GM12878 (cell line): ENCODE measurements around the gene CDCA7L. TPM values are rescaled to one million over a fixed set of nuclear protein-coding genes. Genes with fewer than 3 reads are reported as not detected.

Experiments used
- CREM ChIP-seq: IDR thresholded peaks from 2 replicates; pipeline ENCODE4 v1.6.1; 2014; ENCODE audit warnings: antibody characterized with exemption, low read depth
- ESRRA ChIP-seq: IDR thresholded peaks from 2 replicates; pipeline ENCODE4 v1.6.1; 2012; ENCODE audit warnings: mild to moderate bottlenecking, low read length, improper control_type of control experiment
- EZH2 ChIP-seq: IDR thresholded peaks from 2 replicates; pipeline ENCODE4 v1.6.1; 2012; ENCODE audit warnings: low read depth, mild to moderate bottlenecking, control low read depth, inconsistent platforms, low read length, borderline replicate concordance; ENCODE audit not compliant: control insufficient read depth
- MTA3 ChIP-seq: IDR thresholded peaks from 2 replicates; pipeline ENCODE4 v1.6.1; 2012; ENCODE audit warnings: low read length, inconsistent platforms, borderline replicate concordance
- NR2F1 ChIP-seq: fragments of 450-650 bp; conservative IDR thresholded peaks from 2 replicates; pipeline ENCODE4 v1.6.1; 2017; ENCODE audit warnings: mild to moderate bottlenecking
- PKNOX1 ChIP-seq: fragments of 450-650 bp; IDR thresholded peaks from 2 replicates; pipeline ENCODE4 v1.6.1; 2016; ENCODE audit warnings: mild to moderate bottlenecking
- RBBP5 ChIP-seq: fragments of 200-600 bp; sonication (generic); conservative IDR thresholded peaks from 2 replicates; pipeline ENCODE4 v1.6.1; 2016
- SMAD1 ChIP-seq: fragments of 450-650 bp; IDR thresholded peaks from 2 replicates; pipeline ENCODE4 v1.6.1; 2018; ENCODE audit warnings: mild to moderate bottlenecking, low read depth; ENCODE audit not compliant: partially characterized antibody
- TCF3 ChIP-seq: IDR thresholded peaks from 2 replicates; pipeline ENCODE4 v1.6.1; 2012; ENCODE audit warnings: low read depth, mild to moderate bottlenecking, low read length, borderline replicate concordance; ENCODE audit not compliant: insufficient read depth
- polyA plus RNA-seq, 11 experiments: library from polyadenylated mRNA; depleted of rRNA in 4 of 11; unstranded in 6 of 11; stranded (reverse) in 5 of 11; fragments of >200 nt; fragmentation: Nextera tagmentation in 4 of 11; fragmentation: Illumina TruSeq in 1 of 11; extraction: Ambion mirVana in 4 of 11; extraction: Trizol in 1 of 11; gene quantifications; 1 replicate in 1 of 11; 2 replicates in 10 of 11; pipeline versions ENCODE4 v1.2.1 to v1.2.3, GENCODE V29; 2011 to 2016; ENCODE audit warnings: inconsistent platforms in 2 of 11, missing spikeins in 2 of 11, low read depth in 1 of 11
- total RNA-seq, 4 experiments: library from RNA; depleted of rRNA in 3 of 4; stranded (reverse); fragments of >200 nt in 3 of 4; fragmentation: Illumina TruSeq in 1 of 4; extraction: Trizol in 1 of 4; gene quantifications; 2 replicates each; pipeline versions ENCODE4 v1.2.1 to v1.2.3, GENCODE V29; 2013 to 2021
- TF ChIP-seq, protein P1 (sequence below): fragments of 450-650 bp; IDR thresholded peaks from 2 replicates; pipeline ENCODE4 v1.6.1; 2018; ENCODE audit warnings: borderline replicate concordance, mild to moderate bottlenecking; ENCODE audit not compliant: partially characterized antibody

The CDCA7L gene
- total and polyA plus RNA-seq, 10 of the 15 experiments (the other 5 are each of a cell fraction or from before 2014, with no cell fraction given): 30.3 to 92.2 (median 68.5) TPM

DNA sequence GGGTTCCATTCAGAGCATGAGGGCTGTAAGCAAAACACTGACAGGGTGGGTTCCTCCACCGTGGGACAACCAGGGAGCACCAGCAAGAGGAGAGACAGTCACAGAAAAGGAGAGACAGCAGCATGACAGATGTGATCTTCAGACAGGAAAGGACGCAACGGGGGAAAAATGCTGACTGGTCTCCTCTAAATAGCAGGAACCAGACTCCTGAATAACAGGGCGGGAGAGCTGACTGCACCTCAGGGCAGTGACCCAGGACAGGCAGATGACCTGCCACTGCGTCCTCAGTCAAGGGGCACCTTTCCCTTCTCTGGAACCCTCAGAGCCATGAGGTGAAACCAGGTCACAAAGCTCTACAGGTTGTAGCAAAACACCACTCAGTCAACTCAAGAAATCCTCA lies 37.0 kb downstream of the CDCA7L start (continued):
- TF ChIP-seq RBBP5 (no peak), TCF3 (no peak), EZH2 (no peak), PKNOX1 (no peak), CREM (no peak), MTA3 (no peak), ESRRA (no peak), SMAD1 (no peak), NR2F1 (no peak)
- TF ChIP-seq, protein P1, sequence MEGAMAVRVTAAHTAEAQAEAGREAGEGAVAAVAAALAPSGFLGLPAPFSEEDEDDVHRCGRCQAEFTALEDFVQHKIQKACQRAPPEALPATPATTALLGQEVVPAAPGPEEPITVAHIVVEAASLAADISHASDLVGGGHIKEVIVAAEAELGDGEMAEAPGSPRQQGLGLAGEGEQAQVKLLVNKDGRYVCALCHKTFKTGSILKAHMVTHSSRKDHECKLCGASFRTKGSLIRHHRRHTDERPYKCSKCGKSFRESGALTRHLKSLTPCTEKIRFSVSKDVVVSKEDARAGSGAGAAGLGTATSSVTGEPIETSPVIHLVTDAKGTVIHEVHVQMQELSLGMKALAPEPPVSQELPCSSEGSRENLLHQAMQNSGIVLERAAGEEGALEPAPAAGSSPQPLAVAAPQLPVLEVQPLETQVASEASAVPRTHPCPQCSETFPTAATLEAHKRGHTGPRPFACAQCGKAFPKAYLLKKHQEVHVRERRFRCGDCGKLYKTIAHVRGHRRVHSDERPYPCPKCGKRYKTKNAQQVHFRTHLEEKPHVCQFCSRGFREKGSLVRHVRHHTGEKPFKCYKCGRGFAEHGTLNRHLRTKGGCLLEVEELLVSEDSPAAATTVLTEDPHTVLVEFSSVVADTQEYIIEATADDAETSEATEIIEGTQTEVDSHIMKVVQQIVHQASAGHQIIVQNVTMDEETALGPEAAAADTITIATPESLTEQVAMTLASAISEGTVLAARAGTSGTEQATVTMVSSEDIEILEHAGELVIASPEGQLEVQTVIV: no peak
